RWPE1 (cell line): Measurements from ENCODE around the gene KAT6B.

Source experiments
- CTCF ChIA-PET: fragments of 350-600 bp; sonication (Branson Sonifier 250); formaldehyde crosslinking; extraction: SDS; loops from one replicate; lab custom pipeline; 2021; lab: Yijun Ruan, JAX
- POLR2A ChIA-PET: fragments of 400-600 bp; formaldehyde crosslinking; extraction: SDS; loops from one replicate; lab custom pipeline; 2020; ENCODE audit warnings: antibody characterized with exemption; ENCODE audit not compliant: low non-redundant PET; lab: Yijun Ruan, JAX
- DNase-seq: peaks from one replicate; pipeline ENCODE4 v3.0.0; 2012; ENCODE audit warnings: low spot score
- H3K27ac ChIP-seq: fragments of 450-650 bp; 2 replicates; pipeline ENCODE4 v1.5.1; 2017
- TF ChIP-seq, protein P1 (sequence below): fragments of 450-650 bp; conservative IDR thresholded peaks from 2 replicates; pipeline ENCODE4 v1.5.1; 2017; ENCODE audit warnings: low read depth, mild to moderate bottlenecking

KAT6B gene

DNA sequence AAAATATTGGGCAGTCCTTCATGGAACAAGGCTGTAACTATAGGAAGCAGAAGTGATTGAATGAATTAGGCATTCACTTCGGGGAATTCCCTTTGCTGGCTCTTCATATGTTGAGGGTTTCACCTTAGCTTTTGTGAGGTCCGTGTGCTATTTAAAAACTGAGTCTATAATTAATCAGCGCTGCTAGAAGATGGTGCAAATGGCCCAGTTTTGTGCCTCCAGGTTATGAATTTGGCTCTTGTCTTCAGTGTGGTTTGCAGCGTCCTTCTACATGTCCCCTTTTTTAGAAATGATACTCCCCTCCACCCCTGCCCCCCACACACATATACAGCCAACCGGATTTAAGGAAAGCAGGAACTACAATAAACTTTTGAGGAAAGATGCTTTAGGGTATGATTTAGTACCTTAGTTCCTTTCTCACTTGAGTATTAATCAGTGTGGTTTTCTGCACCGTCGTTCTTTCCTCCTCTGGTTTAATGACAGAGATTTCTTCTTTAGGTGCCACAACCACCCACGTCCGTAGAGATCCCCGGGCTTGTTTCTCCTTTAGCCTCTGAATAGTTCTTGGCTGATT is 174.4 kb downstream of the KAT6B start:
- POLR2A ChIA-PET = no interaction called here
- TF ChIP-seq, protein P1, sequence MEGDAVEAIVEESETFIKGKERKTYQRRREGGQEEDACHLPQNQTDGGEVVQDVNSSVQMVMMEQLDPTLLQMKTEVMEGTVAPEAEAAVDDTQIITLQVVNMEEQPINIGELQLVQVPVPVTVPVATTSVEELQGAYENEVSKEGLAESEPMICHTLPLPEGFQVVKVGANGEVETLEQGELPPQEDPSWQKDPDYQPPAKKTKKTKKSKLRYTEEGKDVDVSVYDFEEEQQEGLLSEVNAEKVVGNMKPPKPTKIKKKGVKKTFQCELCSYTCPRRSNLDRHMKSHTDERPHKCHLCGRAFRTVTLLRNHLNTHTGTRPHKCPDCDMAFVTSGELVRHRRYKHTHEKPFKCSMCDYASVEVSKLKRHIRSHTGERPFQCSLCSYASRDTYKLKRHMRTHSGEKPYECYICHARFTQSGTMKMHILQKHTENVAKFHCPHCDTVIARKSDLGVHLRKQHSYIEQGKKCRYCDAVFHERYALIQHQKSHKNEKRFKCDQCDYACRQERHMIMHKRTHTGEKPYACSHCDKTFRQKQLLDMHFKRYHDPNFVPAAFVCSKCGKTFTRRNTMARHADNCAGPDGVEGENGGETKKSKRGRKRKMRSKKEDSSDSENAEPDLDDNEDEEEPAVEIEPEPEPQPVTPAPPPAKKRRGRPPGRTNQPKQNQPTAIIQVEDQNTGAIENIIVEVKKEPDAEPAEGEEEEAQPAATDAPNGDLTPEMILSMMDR = no peak

DNA sequence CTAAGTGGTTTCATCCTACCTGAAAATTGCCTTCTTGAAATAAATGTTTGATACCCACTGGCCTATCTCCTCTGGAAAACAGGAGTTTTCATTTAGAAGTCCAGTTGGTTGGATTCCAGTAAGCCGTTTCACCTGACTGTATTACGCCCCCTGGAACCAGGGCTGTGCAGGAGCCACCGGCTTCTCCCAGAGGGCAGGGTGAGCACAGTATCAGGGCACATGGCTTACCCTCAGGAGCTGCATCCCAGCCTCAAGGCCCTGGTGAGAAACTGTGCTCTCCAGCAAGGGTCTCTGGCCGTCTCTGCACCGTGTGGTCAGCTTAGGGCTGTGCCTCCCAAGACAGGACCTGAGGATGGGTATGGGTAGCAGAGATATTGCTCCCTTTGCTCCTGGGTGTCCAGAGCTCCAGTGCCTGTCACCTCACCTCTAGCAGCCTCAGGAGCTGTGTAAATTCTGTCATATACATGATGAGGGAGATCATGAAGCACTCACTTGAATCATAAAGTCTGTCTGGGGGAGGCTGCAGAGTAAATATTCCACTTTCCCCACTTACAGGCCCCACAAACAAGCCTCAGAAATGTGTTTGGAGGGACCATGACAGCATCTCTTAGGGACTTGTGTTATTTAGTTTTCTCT is 175.4 kb downstream of the KAT6B start:
- TF ChIP-seq, protein P1 = no peak
- ChIA-PET CTCF (no interaction called here), POLR2A (no interaction called here)
- DNase-seq = no peak
- no peak overlapping the region for H3K27ac ChIP-seq

More for the DNA sequence above, 174.4 kb downstream of the KAT6B start:
- DNase-seq = no peak
- H3K27ac ChIP-seq = no peak overlapping the region
- CTCF ChIA-PET = interaction anchor here (0.5 kb wide), 2 partner anchors 126 to 746 kb away, joined by 4 read pairs; no protein-coding TSS in a partner anchor

DNA sequence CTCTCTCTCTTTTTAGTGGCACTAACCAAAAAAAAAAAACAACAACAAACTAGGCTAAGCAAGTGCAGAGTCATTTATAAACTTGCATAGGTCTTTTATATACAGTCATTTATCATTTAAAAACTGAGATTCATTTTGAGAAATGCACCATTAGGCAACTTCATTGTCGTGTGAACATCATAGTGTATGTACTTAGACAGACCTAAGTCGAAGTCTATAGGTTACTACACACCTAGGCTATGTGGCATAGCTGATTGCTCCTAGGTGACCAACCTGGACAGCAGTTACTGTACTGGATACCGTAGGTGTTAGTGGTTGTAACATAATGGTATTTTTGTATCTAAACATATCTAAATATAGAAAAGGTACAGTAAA is 175.9 kb downstream of the KAT6B start:
- TF ChIP-seq, protein P1 = no peak
- no peak overlapping the region for H3K27ac ChIP-seq
- no peak for DNase-seq
- ChIA-PET POLR2A (no interaction called here), CTCF (no interaction called here)

- POLR2A ChIA-PET = no interaction called here
These were observed 176.7 kb downstream of the KAT6B start for GRCh38 chr10:75002967-75003594.

DNA sequence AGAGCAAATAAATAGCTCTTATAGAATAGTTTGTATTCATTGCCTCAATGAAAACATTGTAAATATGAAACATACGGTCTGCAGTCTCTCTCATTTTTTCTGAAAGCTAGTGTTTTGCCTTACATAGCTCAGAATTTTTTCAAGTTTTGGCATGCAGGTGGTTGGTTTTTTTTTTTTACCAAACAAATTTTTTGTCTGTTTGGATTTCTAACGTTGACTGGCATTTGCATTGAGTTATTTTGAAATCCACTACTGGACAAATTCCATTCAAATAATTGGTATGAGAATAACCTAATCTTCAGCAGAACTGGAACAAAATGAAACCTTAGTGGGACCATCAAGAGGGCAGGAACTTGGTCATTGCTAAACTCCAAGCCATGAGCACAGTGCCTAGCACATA is 177.5 kb downstream of the KAT6B start:
- DNase-seq = no peak
- ChIA-PET POLR2A (no interaction called here), CTCF (interaction anchor here (0.6 to 1.0 kb wide), 3 partner anchors 28 to 384 kb away, joined by 3 to 6 read pairs (median 3); no protein-coding TSS in a partner anchor)
- TF ChIP-seq, protein P1 = no peak
- no peak overlapping the region for H3K27ac ChIP-seq

More at GRCh38 chr10:75002967-75003594, 176.7 kb downstream of the KAT6B start:
- DNase-seq = no peak
- no peak overlapping the region for H3K27ac ChIP-seq
- CTCF ChIA-PET = interaction anchor here (0.6 to 1.0 kb wide), 4 partner anchors 29 to 475 kb away, joined by 3 to 6 read pairs (median 3); no protein-coding TSS in a partner anchor
- TF ChIP-seq, protein P1 = no peak

DNA sequence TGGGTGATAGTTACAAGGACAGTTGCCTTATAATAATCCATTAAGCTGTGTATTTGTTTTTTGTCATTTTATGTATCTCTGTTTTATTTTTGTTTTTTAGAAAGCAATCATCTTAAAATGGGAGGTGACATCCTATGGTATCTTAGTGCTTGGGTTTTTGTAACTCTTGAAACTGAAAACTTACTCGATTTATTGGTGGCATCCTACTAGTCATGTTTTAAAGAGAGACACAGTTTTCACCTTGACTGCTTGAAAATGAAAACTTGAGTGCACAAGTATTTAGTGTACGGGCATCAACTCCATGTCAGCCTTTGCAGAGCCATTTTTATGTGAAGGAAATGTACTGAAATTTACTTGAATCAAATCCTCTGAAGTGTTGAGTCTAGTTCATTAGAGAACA is 181.2 kb downstream of the KAT6B start:
- POLR2A ChIA-PET = no interaction called here
- DNase-seq = no peak
- TF ChIP-seq, protein P1 = no peak
- CTCF ChIA-PET = no interaction called here
- H3K27ac ChIP-seq = no peak overlapping the region
